ENCODE results near the gene MEDAG.

MEDAG gene

GRCh38 chr13:30957258-30957943, 51.3 kb downstream of the MEDAG start:
- no peak for DNase-seq (ENCODE audit: low spot score)

- DNase-seq (ENCODE audit: low spot score), result no peak
Measured at GRCh38 chr13:30959678-30960077, 53.6 kb downstream of the MEDAG start.

DNA sequence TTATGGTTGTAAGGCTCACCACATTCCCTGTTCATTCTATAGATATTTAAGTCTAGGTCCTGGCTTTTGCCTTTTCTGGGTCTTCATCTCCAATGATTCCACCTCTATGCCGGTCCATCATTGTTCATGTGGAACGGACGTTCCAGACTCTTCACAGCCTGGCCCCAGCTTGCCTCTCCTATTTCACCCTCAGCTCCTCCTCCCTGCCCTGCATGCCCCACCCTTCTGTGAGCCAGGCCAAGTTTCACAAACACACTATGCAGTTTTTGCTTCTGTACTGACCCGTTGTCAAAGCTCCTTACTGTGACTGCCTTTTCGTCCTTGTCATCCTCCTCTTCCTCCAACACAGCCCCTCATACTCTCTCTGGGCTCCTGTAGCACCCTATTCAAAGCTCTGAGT, 57.7 kb downstream of the MEDAG start:
- no peak for DNase-seq (ENCODE audit: low spot score)

DNA sequence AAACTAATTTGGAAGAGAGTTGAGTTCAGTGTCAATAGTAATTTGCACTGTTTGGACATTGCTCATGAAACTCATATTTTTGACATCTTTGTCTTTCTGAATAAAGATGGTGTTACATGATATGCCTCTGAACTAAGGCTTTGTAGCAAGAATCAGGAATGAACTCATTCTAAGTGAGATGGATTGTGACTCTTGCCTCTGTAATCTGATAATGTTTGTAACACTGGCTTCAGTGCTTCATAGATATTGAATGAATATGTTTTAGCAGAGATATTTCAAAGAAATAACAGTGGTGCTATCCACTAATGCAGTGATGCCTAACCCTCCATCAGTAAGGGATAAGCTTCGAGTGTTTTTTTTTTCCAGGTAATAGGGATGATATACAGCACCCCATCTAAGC, 59.3 kb downstream of the MEDAG start:
- DNase-seq (ENCODE audit: low spot score), result no peak

DNA sequence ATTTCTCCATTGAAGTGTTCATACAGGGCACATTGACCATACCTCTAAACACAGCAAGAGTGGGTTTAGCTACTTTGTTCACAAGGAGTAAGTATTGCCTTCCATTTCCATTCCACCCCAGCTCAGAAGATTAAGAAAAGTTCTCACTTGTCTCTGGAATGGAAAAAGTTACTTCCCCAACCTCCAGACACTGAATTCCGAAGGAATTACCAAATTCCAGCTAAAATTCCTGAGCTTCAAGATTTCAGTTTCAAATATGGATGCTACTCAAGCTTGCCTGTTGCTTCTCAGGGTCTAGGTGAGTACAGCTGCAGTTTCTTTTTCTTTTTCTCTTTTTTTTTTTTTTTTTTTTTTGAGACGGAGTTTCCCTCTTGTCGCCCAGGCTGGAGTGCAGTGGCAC, 60.0 kb downstream of the MEDAG start:
- DNase-seq (ENCODE audit: low spot score), result no peak

DNA sequence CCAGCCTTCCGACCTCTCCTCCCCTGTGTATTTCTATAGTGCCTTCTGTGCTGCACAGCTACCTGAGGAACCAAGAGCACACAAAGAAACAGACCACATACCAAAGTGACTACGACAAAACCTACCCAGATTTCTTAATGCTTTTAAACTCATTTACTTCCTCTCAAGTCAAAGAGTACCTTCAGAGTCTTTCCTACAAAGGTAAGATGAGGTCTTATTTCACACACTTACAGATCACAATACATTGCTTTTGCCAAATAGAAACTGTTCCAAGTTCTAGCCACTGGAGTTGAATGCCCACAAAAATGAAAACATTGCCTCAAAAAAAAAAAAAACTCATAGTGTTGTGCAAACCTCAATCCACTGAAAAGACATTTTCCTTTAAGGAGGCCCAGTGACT, 62.8 kb downstream of the MEDAG start:
- no peak for DNase-seq (ENCODE audit: low spot score)

DNA sequence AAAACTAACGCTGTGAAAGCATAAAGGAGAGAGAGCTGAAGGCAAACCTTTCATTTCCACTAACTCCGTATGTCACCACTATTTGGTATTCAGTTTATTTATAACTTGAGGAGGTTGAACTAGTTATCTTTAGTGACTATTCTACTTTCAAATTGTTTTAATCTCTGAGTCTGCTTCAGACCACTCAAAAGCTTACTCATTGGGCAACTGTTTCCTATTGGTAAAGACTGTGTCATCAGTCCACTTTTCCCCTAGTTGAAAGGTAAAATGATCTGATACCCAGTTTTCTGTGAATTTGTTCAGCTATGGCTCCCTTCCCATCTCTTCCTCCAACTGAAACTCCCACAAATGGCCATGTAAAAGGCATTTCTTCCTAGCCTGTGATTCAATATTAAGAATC, 65.5 kb downstream of the MEDAG start:
- no peak for DNase-seq (ENCODE audit: low spot score)

GRCh38 chr13:30972888-30973377, 66.9 kb downstream of the MEDAG start:
- DNase-seq (ENCODE audit: low spot score), result no peak

DNA sequence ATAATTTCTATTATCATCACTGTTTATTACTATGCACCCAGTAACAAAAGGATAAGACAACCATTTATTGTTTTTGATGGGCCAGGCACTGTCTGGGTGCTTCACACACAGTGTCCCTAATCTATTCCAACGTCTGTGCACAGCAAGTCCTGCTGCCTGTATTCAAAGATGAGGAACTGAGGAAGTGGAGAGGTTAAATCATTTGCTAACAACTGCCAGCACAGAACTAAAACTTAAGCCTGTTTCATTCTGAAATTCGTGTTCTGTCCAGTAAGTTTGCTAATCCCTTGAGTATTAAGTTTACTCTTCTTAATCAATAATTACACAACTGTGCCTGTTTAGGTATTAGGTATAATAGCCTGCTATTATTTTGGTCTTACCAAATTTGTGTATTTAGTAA, 68.3 kb downstream of the MEDAG start:
- DNase-seq (ENCODE audit: low spot score), result no peak
